Limb (tissue), 2 donors: Measurements from ENCODE around the gene PEBP1.
A peak's percentile ranks its signal among the peaks of the same experiment; 100 is the strongest.

ENCODE experiments used
- DNase-seq, 2 donors: peaks; one replicate each; pipeline ENCODE4 v3.0.0-alpha.2; 2016; ENCODE audit errors: extremely low spot score in 2 of 2

PEBP1 gene

GRCh38 chr12:118190266-118190665 lies 54.3 kb downstream of the PEBP1 start:
- DNase-seq: peak; percentile 47 to 51

GRCh38 chr12:118193477-118193876 lies 57.6 kb downstream of the PEBP1 start:
- DNase-seq: no peak

- DNase-seq: no peak
These were observed 58.0 kb downstream of the PEBP1 start for GRCh38 chr12:118193958-118194357.
